Measurements from ENCODE around the gene NDUFS6. TPM values are rescaled to one million over a fixed set of nuclear protein-coding genes. Genes with fewer than 3 reads are reported as not detected.

NDUFS6 gene
- polyA plus RNA-seq, 1 donor from 2014 or later, result 72.0 TPM

GRCh38 chr5:1765880-1766235 is 35.3 kb upstream of the NDUFS6 start:
- Histone ChIP-seq H3K27me3 (ENCODE audit: insufficient read depth, low read depth, low read length) (no peaks in the 10 kb centered on the region), H4K20me1 (ENCODE audit: insufficient read depth) (no peaks in the 10 kb centered on the region), H3K4me2 (ENCODE audit: low read length) (no peak overlapping the region), H2AFZ (ENCODE audit: low read depth, low read length) (no peak overlapping the region), H3K4me3 (ENCODE audit: low read length) (no peak overlapping the region), H3F3A (ENCODE audit: insufficient read depth, low read length, poor library complexity, severe bottlenecking) (no peaks in the 10 kb centered on the region), H3K36me3 (ENCODE audit: insufficient read depth, low read length) (no peaks in the 10 kb centered on the region), H3K9me3 (ENCODE audit: low read length) (no peaks in the 10 kb centered on the region), H3K9ac (ENCODE audit: low read length) (no peak overlapping the region), H3K27ac (ENCODE audit: low read length) (no peak overlapping the region), H3K9me2 (ENCODE audit: insufficient read depth, low read length) (no peaks in the 10 kb centered on the region), H3K79me2 (replicated peaks; ENCODE audit: insufficient read depth, low read length) (no peaks in the 10 kb centered on the region)
- TF ChIP-seq CTCF (IDR thresholded peaks at IDR 0.05; ENCODE audit: poor library complexity, severe bottlenecking) (no peak), POLR2AphosphoS5 (IDR thresholded peaks at IDR 0.05) (no peak), TAF1 (IDR thresholded peaks at IDR 0.05; ENCODE audit: low read depth) (no peak), RAD21 (conservative IDR thresholded peaks at IDR 0.05) (no peak), EZH2 (IDR thresholded peaks at IDR 0.05; ENCODE audit: borderline replicate concordance, insufficient read depth, low read length, poor library complexity, severe bottlenecking) (no peak), SMC3 (conservative IDR thresholded peaks at IDR 0.05; ENCODE audit: poor library complexity) (no peak), EP300 (conservative IDR thresholded peaks at IDR 0.05; ENCODE audit: poor library complexity, severe bottlenecking) (no peak)
- TF ChIP-seq, protein P1, sequence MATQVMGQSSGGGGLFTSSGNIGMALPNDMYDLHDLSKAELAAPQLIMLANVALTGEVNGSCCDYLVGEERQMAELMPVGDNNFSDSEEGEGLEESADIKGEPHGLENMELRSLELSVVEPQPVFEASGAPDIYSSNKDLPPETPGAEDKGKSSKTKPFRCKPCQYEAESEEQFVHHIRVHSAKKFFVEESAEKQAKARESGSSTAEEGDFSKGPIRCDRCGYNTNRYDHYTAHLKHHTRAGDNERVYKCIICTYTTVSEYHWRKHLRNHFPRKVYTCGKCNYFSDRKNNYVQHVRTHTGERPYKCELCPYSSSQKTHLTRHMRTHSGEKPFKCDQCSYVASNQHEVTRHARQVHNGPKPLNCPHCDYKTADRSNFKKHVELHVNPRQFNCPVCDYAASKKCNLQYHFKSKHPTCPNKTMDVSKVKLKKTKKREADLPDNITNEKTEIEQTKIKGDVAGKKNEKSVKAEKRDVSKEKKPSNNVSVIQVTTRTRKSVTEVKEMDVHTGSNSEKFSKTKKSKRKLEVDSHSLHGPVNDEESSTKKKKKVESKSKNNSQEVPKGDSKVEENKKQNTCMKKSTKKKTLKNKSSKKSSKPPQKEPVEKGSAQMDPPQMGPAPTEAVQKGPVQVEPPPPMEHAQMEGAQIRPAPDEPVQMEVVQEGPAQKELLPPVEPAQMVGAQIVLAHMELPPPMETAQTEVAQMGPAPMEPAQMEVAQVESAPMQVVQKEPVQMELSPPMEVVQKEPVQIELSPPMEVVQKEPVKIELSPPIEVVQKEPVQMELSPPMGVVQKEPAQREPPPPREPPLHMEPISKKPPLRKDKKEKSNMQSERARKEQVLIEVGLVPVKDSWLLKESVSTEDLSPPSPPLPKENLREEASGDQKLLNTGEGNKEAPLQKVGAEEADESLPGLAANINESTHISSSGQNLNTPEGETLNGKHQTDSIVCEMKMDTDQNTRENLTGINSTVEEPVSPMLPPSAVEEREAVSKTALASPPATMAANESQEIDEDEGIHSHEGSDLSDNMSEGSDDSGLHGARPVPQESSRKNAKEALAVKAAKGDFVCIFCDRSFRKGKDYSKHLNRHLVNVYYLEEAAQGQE (IDR thresholded peaks at IDR 0.05; ENCODE audit: borderline replicate concordance), result no peak

DNA sequence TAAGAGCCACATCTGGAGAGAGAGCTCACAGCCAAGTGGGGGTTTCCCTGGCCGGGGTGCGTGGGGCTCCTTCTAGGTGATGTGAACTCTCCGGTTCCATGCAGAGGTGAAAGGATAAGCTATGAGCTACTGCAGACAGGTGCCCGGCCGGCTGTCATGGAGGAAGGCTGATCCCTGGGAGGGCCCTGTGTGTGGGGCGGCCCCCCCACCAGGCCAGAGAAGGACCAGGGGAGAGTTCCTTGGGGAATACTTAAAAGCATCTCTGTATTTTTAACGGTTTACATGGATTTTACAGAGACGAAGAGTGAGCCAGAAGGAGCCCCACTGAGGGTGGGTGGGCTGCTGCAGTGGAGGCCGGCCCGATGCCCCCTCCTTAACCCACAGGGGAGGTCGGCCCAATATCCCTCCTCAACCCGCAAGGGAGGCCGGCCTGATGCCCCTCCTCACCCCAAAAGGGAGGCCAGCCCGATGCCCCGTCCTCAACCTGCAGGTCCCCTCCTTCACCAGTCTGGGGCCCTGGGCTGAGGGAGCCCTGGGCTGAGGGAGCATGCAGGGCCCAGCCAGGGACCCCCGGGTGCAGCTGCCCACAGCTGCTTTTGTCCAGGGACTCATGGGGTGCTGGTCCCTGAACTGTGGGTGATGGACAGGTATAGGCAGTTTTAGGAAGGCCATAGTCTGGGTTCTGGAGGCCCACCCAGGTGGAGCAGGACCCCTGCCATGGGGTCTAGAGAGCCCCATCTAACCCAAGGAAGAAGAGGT is 33.5 kb upstream of the NDUFS6 start:
- Histone ChIP-seq H3K4me2 (ENCODE audit: low read length) (no peak overlapping the region), H3K27me3 (ENCODE audit: insufficient read depth, low read depth, low read length) (no peaks in the 10 kb centered on the region), H3K36me3 (ENCODE audit: insufficient read depth, low read length) (no peaks in the 10 kb centered on the region), H3K9me3 (ENCODE audit: low read length) (no peaks in the 10 kb centered on the region), H3K4me3 (ENCODE audit: low read length) (no peak overlapping the region), H3K79me2 (replicated peaks; ENCODE audit: insufficient read depth, low read length) (no peaks in the 10 kb centered on the region), H3F3A (ENCODE audit: insufficient read depth, low read length, poor library complexity, severe bottlenecking) (no peaks in the 10 kb centered on the region), H3K9me2 (ENCODE audit: insufficient read depth, low read length) (no peaks in the 10 kb centered on the region), H3K27ac (ENCODE audit: low read length) (no peak overlapping the region), H2AFZ (ENCODE audit: low read depth, low read length) (no peak overlapping the region), H4K20me1 (ENCODE audit: insufficient read depth) (no peaks in the 10 kb centered on the region), H3K9ac (ENCODE audit: low read length) (no peak overlapping the region)
- TF ChIP-seq CTCF (IDR thresholded peaks at IDR 0.05; ENCODE audit: poor library complexity, severe bottlenecking) (no peak), POLR2AphosphoS5 (IDR thresholded peaks at IDR 0.05) (no peak), EZH2 (IDR thresholded peaks at IDR 0.05; ENCODE audit: borderline replicate concordance, insufficient read depth, low read length, poor library complexity, severe bottlenecking) (no peak), MXI1 (conservative IDR thresholded peaks at IDR 0.05; ENCODE audit: poor library complexity, severe bottlenecking) (no peak), RAD21 (conservative IDR thresholded peaks at IDR 0.05) (no peak), SMC3 (conservative IDR thresholded peaks at IDR 0.05; ENCODE audit: poor library complexity) (no peak), EP300 (conservative IDR thresholded peaks at IDR 0.05; ENCODE audit: poor library complexity, severe bottlenecking) (no peak), TAF1 (IDR thresholded peaks at IDR 0.05; ENCODE audit: low read depth) (no peak)
- TF ChIP-seq, protein P1 (IDR thresholded peaks at IDR 0.05; ENCODE audit: borderline replicate concordance), result no peak

Data from neural cell (in vitro differentiated cells).